ENCODE data around the gene TMEM213. TPM values are rescaled to one million over a fixed set of nuclear protein-coding genes. Genes with fewer than 3 reads are reported as not detected.

Gene TMEM213
- total RNA-seq, 6 donors from 2014 or later = 0.49 to 6.1 (median 3.6) TPM; not detected in 2

DNA sequence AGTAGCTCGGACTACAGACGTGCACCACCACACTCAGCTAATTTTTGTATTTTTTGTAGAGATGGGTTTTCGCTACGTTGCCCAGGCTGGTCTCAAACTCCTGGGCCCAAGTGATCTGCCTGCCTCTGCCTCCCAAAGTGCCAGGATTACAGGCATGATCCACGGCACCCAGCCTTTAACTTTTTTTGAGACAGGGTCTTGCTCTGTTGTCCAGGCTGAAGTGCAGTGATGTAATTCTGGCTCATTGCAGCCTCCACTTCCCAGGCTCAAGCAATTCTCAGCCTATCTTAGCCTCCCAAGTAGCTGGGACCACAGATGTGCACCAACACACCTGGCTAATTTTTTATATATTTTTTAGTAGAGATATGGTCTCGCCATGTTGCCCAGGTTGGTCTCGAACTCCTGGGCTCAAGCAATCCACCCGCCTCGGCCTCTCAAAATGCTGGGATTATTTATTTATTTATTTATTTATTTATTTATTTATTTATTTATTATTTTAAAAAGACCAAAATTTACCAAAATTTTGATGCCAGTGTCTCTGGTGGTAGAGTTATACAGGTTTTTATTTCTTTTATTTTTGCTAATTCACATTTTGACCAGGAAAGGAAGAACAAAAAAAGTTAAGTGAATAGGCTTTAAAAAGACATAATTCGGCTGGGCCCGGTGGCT, 25.2 kb downstream of the TMEM213 start:
- no peak overlapping the region for H3K27ac ChIP-seq
- H3K4me3 ChIP-seq = no peak overlapping the region
- TF ChIP-seq EP300 (IDR thresholded peaks at IDR 0.05) (no peak), POLR2AphosphoS5 (IDR thresholded peaks at IDR 0.05) (no peak), POLR2A (IDR thresholded peaks at IDR 0.05) (no peak)
- TF ChIP-seq, protein P1, sequence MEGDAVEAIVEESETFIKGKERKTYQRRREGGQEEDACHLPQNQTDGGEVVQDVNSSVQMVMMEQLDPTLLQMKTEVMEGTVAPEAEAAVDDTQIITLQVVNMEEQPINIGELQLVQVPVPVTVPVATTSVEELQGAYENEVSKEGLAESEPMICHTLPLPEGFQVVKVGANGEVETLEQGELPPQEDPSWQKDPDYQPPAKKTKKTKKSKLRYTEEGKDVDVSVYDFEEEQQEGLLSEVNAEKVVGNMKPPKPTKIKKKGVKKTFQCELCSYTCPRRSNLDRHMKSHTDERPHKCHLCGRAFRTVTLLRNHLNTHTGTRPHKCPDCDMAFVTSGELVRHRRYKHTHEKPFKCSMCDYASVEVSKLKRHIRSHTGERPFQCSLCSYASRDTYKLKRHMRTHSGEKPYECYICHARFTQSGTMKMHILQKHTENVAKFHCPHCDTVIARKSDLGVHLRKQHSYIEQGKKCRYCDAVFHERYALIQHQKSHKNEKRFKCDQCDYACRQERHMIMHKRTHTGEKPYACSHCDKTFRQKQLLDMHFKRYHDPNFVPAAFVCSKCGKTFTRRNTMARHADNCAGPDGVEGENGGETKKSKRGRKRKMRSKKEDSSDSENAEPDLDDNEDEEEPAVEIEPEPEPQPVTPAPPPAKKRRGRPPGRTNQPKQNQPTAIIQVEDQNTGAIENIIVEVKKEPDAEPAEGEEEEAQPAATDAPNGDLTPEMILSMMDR (IDR thresholded peaks at IDR 0.05) = no peak
- DNase-seq (no peak), ATAC-seq (ENCODE audit: low FRiP score in 2 of 2) (no peak)
- no peaks in the 10 kb centered on the region for H3K9me3 ChIP-seq
- H3K27me3 ChIP-seq = no peaks in the 10 kb centered on the region
- no peaks in the 10 kb centered on the region for H3K4me1 ChIP-seq
- H3K36me3 ChIP-seq = no peaks in the 10 kb centered on the region
- 88 to 98% methylated on average over 11 of the region's 11 CpGs for WGBS, 2 donors

- Histone ChIP-seq H3K4me1 (no peaks in the 10 kb centered on the region), H3K9me3 (no peaks in the 10 kb centered on the region), H3K4me3 (no peak overlapping the region), H3K27me3 (no peaks in the 10 kb centered on the region), H3K27ac (no peak overlapping the region), H3K36me3 (no peaks in the 10 kb centered on the region)
- no peak for ATAC-seq (ENCODE audit: low FRiP score in 2 of 2)
- WGBS, 2 donors = 86 to 87% methylated on average over 11 of the region's 11 CpGs
- TF ChIP-seq, protein P1 (IDR thresholded peaks at IDR 0.05) = no peak
- TF ChIP-seq EP300 (IDR thresholded peaks at IDR 0.05) (no peak), POLR2A (IDR thresholded peaks at IDR 0.05) (no peak), POLR2AphosphoS5 (IDR thresholded peaks at IDR 0.05) (no peak)
- no peak for DNase-seq
Observed at GRCh38 chr7:138825049-138825721, 27.4 kb downstream of the TMEM213 start.

DNA sequence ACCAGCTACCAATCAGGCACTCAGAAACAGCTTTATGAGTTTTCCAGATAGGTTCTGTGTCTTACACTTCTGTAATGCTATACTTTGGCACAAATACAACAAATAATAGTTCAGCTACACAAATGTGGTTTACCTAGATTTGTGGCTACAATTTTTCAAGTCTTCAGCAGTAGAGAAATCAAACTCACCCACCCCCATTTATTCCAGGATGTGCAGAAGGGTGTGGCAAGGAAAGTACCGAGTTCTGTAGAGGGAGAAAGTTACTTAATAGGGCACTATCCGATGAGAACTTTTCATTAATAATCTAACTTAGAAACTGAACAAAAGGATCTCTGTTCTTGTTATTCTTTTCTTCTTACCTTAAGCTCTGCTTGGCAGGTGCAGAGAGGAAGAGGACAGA, 30.5 kb downstream of the TMEM213 start:
- H3K4me1 ChIP-seq = no peaks in the 10 kb centered on the region
- TF ChIP-seq POLR2A (IDR thresholded peaks at IDR 0.05) = no peak
- TF ChIP-seq, protein P1 (IDR thresholded peaks at IDR 0.05) = no peak
- no peak for TF ChIP-seq POLR2AphosphoS5 (IDR thresholded peaks at IDR 0.05)
- TF ChIP-seq EP300 (IDR thresholded peaks at IDR 0.05) = no peak
- H3K4me3 ChIP-seq = no peak overlapping the region
- ATAC-seq (ENCODE audit: low FRiP score in 2 of 2) (no peak), DNase-seq (no peak)
- no peaks in the 10 kb centered on the region for H3K9me3 ChIP-seq
- no peak overlapping the region for H3K27ac ChIP-seq
- H3K36me3 ChIP-seq = no peaks in the 10 kb centered on the region
- 44 to 49% methylated on average over 2 of the region's 2 CpGs for WGBS, 2 donors
- no peaks in the 10 kb centered on the region for H3K27me3 ChIP-seq

GRCh38 chr7:138829335-138829734, 31.5 kb downstream of the TMEM213 start:
- no peak overlapping the region for H3K4me3 ChIP-seq
- no peaks in the 10 kb centered on the region for H3K9me3 ChIP-seq
- 86 to 89% methylated on average over 11 of the region's 11 CpGs for WGBS, 2 donors
- DNase-seq = no peak
- ATAC-seq (ENCODE audit: low FRiP score in 2 of 2) = no peak
- no peaks in the 10 kb centered on the region for H3K27me3 ChIP-seq
- no peak overlapping the region for H3K27ac ChIP-seq
- no peaks in the 10 kb centered on the region for H3K36me3 ChIP-seq
- H3K4me1 ChIP-seq = no peaks in the 10 kb centered on the region
- no peak for TF ChIP-seq POLR2AphosphoS5 (IDR thresholded peaks at IDR 0.05)
- TF ChIP-seq, protein P1 (IDR thresholded peaks at IDR 0.05) = no peak
- no peak for TF ChIP-seq POLR2A (IDR thresholded peaks at IDR 0.05)
- TF ChIP-seq EP300 (IDR thresholded peaks at IDR 0.05) = no peak

All from upper lobe of left lung (tissue), 6 donors.